Pulmonary artery endothelial cell (primary cell): Measurements from ENCODE around the gene PDGFA. TPM values are rescaled to one million over a fixed set of nuclear protein-coding genes. Genes with fewer than 3 reads are reported as not detected.

Experiments
- DNase-seq: peaks from one replicate; pipeline ENCODE4 v3.0.0-alpha.2; 2011; ENCODE audit warnings: low read depth, low spot score
- total RNA-seq: library from RNA; depleted of rRNA; stranded (reverse); fragments of >200 nt; gene quantifications from 2 replicates; pipeline ENCODE4 v1.2.3, GENCODE V29; 2014

The PDGFA gene
- total RNA-seq, 1 donor from 2014 or later: 63.2 TPM

- no peak for DNase-seq
Observed at GRCh38 chr7:517774-518629, 1.6 kb downstream of the PDGFA start.

- DNase-seq: no peak
Observed at GRCh38 chr7:516606-517456, 2.8 kb downstream of the PDGFA start.

GRCh38 chr7:516216-516605, 3.4 kb downstream of the PDGFA start:
- no peak for DNase-seq

GRCh38 chr7:515628-516027, 4.0 kb downstream of the PDGFA start:
- DNase-seq: no peak

- DNase-seq: no peak
Observed at GRCh38 chr7:514651-515598, 4.7 kb downstream of the PDGFA start.

- DNase-seq: no peak
Observed at GRCh38 chr7:514242-514641, 5.4 kb downstream of the PDGFA start.

GRCh38 chr7:513521-514166, 6.0 kb downstream of the PDGFA start:
- DNase-seq: no peak

GRCh38 chr7:512541-513311, 6.9 kb downstream of the PDGFA start:
- no peak for DNase-seq

GRCh38 chr7:512146-512510, 7.5 kb downstream of the PDGFA start:
- DNase-seq: no peak

- no peak for DNase-seq
Observed at GRCh38 chr7:511476-512145, 8.0 kb downstream of the PDGFA start.

- DNase-seq: no peak
Observed at GRCh38 chr7:510782-511281, 8.8 kb downstream of the PDGFA start.

GRCh38 chr7:510131-510481, 9.5 kb downstream of the PDGFA start:
- DNase-seq: no peak

- DNase-seq: no peak
Observed at GRCh38 chr7:509426-510130, 10.1 kb downstream of the PDGFA start.

- no peak for DNase-seq
Observed at GRCh38 chr7:508461-509170, 11.0 kb downstream of the PDGFA start.

- DNase-seq: no peak
Observed at GRCh38 chr7:507623-508300, 11.9 kb downstream of the PDGFA start.

GRCh38 chr7:506921-507622, 12.6 kb downstream of the PDGFA start:
- no peak for DNase-seq

- DNase-seq: no peak
Observed at GRCh38 chr7:506391-506831, 13.2 kb downstream of the PDGFA start.
